SK-N-SH (cell line): ENCODE measurements around the gene SPATA32.

ENCODE experiments used
- CTCF ChIP-seq: fragments of 200-600 bp; sonication (generic); IDR thresholded peaks from 2 replicates; pipeline ENCODE4 v1.6.1; 2017; ENCODE audit warnings: antibody characterized with exemption, mild to moderate bottlenecking, moderate library complexity
- ELF1 ChIP-seq: IDR thresholded peaks from 2 replicates; pipeline ENCODE4 v1.4.0; 2012
- EZH2phosphoT487 ChIP-seq: fragments of 200-600 bp; sonication (generic); IDR thresholded peaks from 2 replicates; pipeline ENCODE4 v1.6.1; 2017; ENCODE audit warnings: low read depth, mixed run types, mild to moderate bottlenecking, antibody characterized with exemption, moderate library complexity, borderline replicate concordance
- FOXJ3 ChIP-seq: sonication (generic); formaldehyde crosslinking; IDR thresholded peaks from 2 replicates; pipeline ENCODE4 v1.5.1; 2020; ENCODE audit warnings: mild to moderate bottlenecking, missing genetic modification reagents
- IRF3 ChIP-seq: fragments of 150-350 bp; IDR thresholded peaks from 2 replicates; pipeline ENCODE4 v1.6.1; 2016; ENCODE audit warnings: mild to moderate bottlenecking, low read depth, low read length
- POLR2AphosphoS5 ChIP-seq: IDR thresholded peaks from 2 replicates; pipeline ENCODE4 v1.6.1; 2012; ENCODE audit warnings: low read depth, low read length
- SMC3 ChIP-seq: IDR thresholded peaks from 2 replicates; pipeline ENCODE4 v1.6.1; 2012; ENCODE audit warnings: low read depth, low read length, improper control_type of control experiment
- YY1 ChIP-seq: IDR thresholded peaks from 2 replicates; pipeline ENCODE4 v1.4.0; 2012; ENCODE audit warnings: low read depth, mild to moderate bottlenecking
- TF ChIP-seq, protein P1 (sequence below): IDR thresholded peaks from 2 replicates; pipeline ENCODE4 v1.4.0; 2012; ENCODE audit warnings: low read depth, borderline replicate concordance

DNA sequence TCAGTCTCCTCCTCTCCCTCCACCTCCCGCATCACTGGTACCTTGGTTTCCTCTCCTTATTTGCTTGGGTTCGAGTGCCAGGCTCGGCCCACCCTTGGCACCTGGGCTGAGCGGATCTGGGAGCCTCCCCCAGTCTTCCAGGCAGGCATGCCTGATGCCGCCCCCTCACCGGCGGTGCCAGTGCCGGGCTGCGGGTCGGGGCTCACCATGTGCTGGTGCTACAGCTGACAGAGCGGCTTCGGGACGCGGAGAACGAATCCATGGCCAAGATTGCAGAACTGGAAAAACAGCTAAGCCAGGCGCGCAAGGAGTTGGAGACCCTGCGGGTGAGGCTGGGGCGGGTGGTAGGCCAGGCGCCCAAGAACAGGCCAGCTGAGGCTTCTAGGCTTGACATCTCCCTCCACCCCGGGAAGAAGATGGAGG is 21.0 kb downstream of the SPATA32 start:
- TF ChIP-seq CTCF (no peak), ELF1 (no peak), YY1 (no peak), IRF3 (no peak), EZH2phosphoT487 (no peak), POLR2AphosphoS5 (no peak), FOXJ3 (CRISPR knock-in tag) (no peak), SMC3 (no peak)
- TF ChIP-seq, protein P1, sequence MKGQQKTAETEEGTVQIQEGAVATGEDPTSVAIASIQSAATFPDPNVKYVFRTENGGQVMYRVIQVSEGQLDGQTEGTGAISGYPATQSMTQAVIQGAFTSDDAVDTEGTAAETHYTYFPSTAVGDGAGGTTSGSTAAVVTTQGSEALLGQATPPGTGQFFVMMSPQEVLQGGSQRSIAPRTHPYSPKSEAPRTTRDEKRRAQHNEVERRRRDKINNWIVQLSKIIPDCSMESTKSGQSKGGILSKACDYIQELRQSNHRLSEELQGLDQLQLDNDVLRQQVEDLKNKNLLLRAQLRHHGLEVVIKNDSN: no peak
